ENCODE results near the gene PHLPP2.
"Not testable (repeated sequence)": the region's sequence is repeated elsewhere in the genome, so short reads cannot be mapped to it uniquely, and the experiment has no call there.

The PHLPP2 gene

DNA sequence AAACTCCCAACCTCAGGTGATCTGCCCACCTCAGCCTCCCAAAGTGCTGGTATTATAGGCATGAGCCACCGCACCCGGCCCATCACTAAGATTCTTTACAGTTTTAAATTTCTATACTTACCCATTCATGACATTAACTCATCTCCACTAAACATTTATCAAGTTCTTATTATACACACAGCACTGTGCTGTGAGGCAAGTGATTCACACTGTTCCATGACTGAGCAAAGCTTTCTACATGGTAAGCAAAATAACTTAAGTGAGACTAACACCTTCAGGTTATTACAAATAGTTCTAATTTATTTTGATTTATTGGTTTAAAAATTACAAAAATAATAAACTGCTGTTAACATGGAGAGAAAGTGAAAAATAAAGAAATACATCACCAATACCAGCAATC is 65.0 kb downstream of the PHLPP2 start:
- DNase-seq = no peak

DNA sequence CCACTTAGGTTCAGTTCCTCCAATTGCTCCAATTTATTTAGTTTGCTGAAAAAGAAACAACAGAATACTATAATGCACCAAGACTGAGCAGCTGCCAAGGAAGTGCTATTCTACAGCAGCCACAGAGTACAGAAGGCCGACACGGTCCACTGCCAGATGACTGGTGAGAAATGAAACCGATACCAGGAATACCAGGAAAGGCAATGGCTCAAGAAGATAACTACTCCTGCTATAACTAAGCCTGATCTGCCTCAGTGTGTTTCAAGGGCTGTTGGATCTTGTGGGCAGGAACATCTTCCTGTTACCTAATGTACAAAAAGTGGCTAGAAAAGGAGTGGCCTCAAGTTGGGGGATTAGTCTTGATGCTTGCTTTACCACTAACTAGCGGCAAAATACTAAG is 65.7 kb downstream of the PHLPP2 start:
- no peak for DNase-seq

DNA sequence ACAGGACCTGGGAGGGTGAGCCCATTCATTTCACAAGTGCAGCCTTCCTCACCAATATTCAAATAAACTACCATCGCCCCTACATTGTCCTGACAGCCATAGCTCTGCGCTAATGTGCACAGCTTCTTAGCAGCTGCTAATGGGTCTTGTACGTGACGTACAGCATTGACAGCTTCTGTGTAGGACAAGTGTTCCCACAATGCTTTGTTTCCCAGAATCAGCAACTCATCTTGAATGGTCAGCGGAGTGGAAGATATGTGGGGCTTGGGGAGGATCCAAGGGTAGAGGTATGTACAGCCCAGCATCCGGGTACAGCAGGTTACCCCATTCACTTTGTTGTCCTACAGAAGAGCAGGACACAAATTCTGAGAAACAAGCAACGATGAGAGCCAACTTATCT is 74.8 kb downstream of the PHLPP2 start:
- DNase-seq = no peak

DNA sequence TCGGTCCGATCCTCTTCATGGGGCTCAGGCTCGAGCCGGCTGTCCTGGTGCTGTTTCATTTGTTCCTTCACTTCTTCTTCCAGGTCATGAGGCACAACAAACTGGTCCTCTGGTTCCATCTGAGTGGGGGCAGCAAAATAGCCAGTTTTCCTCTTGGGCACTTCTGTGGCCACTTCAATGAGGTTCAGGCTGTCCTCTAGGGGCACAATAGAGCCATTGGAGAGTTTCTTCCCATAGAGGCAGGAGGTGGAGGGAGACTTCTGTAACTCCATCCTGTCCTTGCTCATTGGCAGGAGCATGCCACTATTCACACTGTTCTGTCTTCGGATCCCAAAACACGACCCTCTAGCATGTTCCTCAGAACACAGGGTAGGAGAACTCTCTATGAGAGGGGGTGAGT is 75.6 kb downstream of the PHLPP2 start:
- no peak for DNase-seq

DNA sequence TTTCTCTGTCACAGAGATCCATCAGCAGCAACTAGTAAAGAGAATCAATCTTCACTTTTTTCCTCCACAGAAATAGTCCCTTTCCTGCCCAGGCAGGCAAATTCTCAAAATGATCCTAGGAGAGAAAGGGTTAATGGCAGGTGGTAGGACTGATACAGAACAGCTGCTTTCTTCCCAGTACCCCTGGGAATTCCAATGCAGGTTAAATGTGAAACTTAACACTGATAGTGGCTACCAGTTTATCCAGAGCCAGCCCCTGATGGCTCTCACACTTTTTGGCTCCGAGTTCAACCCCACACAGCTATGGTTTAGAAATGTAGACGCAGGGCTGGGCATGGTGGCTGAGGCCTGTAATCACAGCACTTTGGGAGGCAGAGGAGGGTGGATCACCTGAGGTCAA is 76.3 kb downstream of the PHLPP2 start:
- DNase-seq = no peak

DNA sequence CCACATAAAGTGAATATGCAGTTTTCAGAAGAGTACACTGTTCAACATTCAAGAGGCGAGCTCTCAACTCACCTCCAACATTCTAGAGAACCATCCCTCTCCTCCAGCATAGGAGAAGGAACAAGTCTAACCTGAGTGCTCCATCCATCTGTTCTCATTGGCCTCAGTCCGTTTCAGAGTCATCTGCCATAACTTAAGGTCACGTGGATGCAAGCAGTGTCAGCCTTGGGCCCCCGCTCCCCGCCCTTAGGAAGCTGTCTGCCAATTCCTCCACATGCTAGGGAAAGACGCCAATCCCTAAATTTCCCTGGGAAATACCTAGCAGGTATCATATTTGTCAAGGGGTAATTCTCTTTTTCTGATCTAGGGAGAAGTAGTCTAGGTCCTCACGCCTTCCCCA is 77.1 kb downstream of the PHLPP2 start:
- no peak for DNase-seq

DNA sequence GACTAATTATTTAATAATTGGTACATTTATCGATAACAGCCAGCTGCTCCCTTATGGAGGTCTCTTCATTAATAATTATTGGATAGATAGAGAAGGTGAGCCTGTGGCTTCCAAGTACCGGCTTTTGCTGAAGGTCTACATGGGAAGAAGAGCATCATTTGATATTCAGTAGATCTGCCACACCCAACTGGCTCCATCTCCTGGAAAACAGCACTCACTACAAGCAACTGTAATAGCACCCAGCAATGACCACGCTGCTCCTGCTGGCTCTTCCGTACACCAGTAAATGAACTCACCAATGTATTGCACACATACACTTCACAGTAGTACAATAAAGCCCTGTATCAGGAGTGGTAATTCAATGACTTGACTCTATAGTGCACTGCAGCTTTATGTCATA is 79.1 kb downstream of the PHLPP2 start:
- DNase-seq = no peak

DNA sequence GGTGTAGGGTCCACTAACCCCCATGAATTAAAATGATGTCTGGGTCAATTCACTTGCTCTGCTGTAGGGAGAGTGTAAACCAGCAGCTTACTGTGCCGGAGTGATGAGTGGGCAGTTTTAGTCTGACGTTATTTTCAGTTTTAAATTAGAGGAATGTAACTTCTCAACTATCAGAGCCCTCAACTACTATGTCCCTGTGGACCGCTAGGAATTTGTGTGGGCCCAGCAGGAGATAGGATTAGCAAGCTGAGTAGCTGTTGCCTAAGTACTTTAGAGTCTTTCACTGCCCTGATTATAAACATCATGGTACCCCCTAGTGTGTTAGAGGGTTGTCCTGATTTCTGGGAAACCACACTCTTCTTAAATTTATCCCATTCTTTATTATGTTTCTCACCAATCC is 87.1 kb downstream of the PHLPP2 start:
- DNase-seq = no peak

DNA sequence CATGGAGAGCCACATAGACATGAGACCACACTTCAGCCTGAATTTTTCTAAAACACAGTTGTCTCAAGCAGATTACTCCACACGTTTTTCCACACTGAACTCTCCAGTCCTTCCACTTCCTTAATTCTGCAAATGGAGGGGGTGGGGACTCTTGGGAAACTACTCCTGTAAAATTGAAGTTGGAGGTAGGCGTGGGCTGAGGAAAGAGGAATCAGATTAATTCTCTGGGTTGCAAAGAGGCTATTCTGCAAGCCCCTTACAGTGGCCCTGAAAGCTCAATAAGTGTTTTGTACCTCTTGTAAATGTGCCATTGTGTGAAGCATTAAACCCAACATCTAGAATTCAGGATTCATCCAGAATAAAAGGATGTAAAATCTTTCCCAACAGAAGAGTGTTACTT is 88.9 kb downstream of the PHLPP2 start:
- no peak for DNase-seq

DNA sequence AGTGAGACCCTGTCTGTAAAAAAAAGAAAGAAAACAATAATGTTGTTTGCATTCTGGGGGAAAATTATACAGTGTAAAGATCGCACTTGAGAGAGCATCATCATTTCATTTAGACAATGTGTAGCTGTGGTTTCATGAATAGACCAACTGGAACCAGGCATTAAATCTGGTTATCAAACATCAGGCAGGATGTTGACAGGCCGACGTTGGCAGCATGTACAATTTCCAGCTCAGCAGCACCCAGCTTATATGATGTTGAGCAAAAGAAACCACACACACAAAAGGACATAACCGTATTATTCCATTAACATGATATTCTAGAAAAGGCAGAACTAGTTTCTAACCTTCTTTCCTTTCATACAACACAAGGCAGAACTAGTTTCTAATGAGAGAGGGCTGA is 92.7 kb downstream of the PHLPP2 start:
- DNase-seq = no peak

DNA sequence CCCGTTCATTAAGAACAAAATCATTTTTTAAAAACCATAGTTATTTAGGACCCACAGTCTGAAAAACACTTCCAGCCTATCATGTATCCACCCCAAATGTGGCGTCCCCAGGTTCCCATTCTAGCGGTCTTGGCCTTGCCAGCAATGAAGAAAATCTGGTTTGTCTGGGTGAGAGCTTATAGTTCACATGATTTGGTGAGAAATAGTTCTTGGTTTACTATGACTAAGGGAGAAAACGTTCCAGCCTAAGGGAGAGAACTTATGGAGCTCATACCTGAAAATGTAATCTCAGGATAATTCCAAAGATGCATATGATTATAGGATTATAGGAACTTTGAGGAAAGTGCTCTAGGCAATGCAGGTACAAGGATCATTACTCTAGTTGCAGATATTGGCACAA is 93.7 kb downstream of the PHLPP2 start:
- DNase-seq = no peak

DNA sequence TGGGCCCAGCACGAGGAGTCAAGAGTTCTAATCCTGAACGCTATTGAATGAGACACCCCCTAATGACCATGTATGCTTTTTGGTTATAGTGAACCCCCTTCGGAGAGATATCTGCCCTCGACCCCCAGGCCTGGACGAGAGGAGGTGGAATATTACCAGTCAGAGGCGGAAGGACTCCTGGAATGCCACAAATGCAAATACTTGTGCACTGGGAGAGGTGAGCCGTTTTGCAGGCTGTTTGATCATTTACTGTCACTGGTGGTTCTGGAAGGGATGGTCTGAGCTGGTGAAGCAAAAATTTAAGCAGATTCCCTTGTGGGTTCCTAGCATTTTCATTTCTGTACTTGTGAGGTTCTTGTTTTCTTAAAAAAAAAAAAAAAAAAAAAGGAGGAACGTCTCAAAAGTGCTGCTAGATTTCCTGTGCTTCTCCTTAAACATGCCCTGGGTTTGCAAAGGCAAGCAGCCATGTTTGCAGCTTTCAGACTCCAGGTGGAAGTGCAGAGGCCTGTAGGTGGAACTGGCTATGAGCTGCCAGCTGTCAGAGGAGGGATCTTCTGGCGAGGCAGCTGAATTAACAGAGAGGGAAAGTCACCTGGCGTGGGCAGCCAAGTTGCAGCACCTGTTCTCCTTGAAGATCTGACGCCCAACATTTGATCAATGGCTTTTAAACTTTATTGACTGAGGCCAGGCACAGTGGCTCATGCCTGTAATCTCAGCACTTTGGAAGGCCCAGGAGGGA is 95.1 kb downstream of the PHLPP2 start:
- DNase-seq = no peak

DNA sequence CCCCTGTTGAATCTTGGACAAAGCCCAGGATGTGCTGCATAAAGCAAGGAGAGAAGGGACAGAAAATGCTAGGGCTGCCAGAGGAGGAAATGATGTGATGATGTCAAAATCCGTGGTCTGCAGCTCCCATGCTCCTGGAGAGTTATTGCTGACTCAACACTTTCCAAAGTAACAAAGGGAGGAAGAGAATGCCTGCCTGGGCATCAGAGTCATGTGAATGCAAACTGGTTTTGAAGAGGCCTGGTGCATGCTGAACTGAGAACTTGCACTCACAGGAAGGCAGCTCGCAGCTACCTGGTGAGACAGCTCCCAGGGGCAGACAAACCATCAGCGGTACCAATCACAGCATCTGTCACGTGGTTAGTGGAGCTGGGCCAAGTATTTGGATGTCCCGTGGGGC is 95.7 kb downstream of the PHLPP2 start:
- no peak for DNase-seq

DNA sequence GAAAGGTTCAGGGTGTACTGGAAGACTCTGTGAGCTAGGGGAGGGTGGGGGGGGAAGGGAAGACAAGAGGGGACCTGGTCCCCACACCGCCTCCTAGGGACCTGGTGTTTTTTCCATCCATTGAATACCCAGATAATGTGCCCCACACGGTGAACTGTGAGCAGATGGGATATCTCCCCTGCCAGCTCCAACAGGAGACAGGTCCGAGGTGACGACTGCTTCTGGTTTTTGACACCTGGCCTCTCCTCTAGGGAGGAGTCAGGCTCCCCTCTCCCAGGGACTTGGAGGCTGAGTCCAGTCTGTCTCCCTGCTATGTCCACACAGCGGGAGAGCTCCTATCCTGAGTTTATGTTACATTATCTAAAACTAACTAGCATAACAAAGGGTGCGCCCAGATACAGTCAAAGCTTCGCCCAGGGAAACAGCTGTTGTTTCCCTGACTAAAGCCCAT is 96.7 kb downstream of the PHLPP2 start:
- DNase-seq = no peak

DNA sequence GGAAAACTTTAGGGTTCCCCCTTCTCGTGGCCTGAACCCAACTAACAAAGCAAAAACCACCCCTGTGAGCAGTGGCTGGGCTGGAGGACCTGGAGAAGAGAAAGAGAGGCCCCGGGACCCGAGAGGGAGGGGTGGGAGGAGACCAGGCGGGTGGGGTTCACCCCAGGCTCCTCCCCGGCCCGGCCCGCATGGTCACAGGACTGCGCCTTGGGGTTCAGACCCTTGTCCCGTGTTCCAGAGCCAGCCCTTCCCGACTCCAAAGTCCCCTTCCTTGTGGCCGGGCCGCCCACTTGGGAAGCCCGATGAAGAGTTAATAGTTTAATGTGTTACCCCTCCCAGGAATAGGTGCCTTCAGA is 97.7 kb downstream of the PHLPP2 start:
- no peak for DNase-seq

DNA sequence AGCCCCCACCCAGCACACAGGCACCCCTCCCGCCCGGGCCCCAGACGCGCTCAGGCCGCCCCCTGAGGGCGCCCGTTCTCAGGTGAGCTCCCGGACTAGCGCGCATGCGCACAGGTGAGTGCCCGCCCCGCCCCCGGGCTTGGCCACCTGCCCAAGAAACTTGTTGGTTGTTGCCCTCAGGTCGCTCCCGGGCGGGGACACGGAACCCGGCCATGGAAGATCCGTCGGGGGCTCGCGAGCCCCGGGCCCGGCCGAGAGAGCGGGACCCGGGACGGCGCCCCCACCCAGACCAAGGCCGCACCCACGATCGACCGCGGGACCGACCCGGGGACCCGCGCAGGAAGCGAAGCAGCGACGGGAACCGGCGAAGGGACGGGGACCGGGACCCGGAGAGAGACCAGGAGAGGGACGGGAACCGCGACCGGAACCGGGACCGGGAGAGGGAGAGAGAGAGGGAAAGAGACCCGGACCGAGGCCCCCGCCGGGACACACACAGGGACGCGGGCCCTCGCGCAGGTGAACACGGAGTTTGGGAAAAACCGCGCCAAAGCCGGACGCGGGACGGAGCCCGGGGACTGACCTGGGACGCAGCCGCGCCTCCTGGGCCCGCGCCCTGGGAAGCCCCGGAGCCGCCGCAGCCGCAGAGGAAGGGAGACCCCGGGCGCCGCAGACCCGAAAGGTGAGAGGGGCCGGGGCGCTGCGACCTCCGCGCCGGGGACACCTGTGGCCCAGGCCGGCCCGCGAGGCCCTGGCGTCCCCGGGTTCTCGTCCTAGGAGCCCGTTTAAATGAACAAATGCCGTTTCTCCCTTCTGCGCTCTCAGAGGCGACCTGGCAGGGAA is 98.3 kb downstream of the PHLPP2 start, which contains the start of gene MARVELD3:
Gene MARVELD3, plus strand, starts transcription at position 167 of the 840 bp plus-strand sequence. Its CDS starts 46 bp downstream, at position 213.
- DNase-seq = no peak

DNA sequence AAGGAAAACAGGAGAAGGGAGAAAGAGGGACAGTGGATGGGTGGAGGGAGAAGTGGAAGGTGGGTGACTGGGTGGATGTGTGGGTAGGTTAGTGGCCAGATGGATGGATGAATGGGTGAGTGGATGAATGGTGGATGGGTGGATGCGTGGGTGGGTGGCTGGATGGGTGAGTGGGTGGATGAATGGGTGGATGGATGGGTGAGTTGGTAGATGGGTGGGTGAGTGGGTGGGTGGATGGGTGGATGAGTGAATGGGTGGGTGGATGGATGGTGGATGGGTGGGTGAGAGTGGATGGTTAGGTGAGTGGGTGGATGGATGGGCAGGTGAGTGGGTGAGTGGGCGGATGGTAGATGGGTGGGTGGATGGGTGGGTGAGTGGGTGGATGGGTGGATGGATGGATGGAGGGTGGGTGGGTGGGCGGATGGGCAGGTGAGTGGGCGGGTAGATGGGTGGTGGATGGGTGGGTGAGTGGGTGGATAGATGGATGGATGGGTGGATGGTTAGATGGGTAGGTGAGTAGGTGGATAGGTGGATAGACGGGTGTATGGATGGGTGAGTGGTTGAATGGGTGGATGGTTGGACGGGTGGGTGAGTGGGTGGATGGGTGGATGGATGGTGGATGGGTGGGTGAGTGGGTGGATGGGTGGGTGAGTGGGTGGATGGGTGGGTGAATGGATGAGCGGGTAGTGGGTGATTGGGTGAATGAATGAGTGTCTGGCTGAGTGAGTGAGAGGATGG is 99.2 kb downstream of the PHLPP2 start:
- DNase-seq = no peak

DNA sequence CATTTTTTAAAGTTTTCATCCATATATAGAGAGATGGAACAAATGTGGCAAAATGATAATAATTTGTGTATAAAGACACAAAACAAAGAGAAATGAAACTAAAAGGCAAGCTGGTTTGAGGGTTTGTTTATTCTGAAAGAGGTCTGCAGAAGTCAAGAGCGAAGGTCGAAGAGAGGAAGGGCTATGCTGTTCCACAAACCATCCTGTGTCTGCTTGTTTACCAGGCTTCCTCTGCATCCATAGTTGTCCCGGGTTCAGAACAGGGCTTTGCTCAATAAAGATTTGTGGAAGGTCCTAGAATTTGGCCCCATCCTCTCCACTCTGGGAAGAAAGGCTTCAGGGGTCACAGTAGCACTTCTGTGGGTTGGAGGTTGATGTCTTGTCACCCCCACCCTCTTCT is 100.9 kb downstream of the PHLPP2 start:
- no peak for DNase-seq

DNA sequence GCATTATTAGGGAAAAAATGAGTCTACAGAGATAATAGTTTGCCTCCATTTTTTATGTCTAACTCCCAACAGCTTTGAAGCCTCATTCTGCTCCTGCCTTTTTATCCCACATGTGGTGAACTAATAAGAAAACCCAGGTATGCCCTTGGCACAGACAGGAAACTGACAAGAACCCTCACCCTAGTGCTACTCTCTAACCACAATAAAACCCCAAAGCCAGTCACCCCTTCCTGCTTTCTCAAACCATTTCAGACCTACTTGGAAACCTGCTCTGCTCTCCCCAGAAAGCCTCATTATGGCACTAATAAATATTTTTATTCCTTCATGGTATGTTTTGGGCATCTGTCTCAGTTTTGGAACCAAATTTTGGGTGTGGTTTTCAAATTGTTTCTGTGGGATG is 102.4 kb downstream of the PHLPP2 start:
- no peak for DNase-seq

DNA sequence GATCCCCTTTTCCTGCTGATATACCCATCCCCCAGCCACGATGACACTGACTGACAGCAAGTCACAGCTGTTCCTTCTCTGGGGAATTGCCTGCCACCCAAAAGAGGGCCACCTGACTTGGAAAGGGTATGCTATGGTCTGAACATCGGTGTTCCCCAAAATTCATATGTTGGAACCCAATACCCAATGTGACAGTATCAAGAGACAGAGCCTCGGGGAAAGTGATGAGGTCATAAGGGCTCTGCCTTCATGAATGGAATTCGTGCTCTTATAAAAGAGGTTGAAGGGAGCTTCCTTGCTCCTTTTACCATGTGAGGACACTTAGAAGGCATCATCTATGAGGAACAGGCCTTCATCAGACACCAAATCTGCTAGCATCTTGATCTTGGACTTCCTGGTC is 106.1 kb downstream of the PHLPP2 start:
- no peak for DNase-seq

DNA sequence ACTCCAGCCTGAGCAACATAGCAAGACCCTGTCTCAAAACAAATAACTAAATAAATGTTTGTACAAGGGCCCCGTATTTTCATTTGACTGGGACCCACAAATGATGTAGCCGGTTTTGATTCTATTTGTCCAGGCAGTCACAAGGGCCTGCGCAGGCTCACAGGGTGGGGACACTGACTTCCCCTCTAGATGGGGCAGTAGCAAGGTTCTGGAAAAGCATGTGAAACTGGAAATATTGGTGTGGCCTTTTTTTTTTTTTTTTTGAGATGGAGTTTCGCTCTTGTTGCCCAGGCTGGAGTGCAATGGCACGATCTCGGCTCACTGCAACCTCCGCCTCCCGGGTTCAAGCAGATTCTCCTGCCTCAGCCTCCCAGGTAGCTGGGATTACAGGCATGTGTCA is 109.5 kb downstream of the PHLPP2 start:
- not testable (repeated sequence) for DNase-seq

DNA sequence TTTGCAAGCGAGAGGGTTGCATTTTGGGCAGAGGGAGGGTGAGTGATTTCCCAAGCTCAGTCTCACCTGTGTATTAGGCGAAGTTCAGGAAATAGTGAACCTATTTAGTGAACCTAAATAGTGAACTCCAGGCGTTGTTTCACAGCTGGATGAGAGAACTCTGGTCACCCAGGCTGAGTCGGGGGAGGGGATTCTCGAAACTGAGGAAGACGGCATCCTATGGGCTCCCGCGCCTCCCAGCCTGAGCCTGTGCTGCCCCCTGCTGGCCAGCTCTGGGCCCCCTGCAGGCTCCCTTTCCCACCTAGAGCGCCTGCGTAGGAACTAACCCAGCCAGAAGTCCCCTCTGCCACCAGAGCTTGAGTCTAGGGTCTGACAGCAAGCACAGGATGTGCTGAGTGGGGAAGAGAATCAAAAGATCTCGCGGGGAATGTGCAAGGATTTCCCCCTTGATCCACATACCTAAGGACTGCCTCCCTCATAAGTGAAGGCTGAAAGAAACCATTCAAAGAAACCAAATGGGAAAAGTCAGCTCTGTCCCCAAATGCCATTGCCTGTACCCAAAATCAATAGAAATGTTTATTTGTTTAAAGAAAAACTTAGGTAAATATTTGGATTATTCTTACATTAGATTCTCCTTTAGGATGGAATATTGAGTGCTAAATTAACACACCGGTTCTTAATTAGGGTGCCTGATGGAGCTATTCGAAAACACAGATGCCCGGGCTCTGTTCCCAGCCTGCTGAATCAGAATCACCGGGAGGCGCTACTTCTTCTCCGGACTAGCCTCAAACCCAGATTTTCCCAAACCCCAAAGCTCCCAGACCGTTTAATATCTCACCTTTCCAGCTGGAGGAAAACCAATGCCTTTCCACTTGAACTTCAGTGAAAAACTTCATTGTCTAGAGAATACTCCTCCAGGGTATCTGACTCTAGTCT is 113.3 kb downstream of the PHLPP2 start:
- DNase-seq = peak; percentile 76

DNA sequence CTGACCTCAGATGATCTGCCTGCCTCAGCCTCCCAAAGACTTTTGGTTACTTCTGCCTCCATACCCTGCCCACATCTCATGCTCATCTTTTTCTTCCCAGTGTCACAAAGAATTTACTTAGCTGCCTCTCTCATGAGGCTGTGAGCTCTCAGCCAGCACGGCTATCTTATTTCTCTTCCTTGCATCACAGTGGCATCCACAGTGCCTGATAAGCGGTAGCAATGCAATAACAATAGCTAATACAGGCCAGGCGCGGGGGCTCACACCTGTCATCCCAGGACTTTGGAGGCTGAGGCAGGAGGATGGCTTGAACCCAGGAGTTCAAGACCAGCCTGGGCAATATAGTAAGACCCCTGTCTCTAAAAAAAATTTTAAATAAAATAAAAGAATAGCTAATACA is 114.1 kb downstream of the PHLPP2 start:
- no peak for DNase-seq
